CD14-positive monocyte (primary cell): Measurements from ENCODE around the gene FBXO28. TPM values are rescaled to one million over a fixed set of nuclear protein-coding genes. Genes with fewer than 3 reads are reported as not detected.

Experiments used
- DNase-seq, 3 donors: peaks; one replicate each; pipeline ENCODE4 v3.0.0-alpha.2; 2011 to 2022
- H2AFZ ChIP-seq: 2 replicates; pipeline ENCODE4 v1.6.0; 2012; ENCODE audit warnings: mild to moderate bottlenecking, low read depth, low read length, inconsistent platforms; ENCODE audit not compliant: insufficient read depth, poor library complexity, severe bottlenecking
- H3K27ac ChIP-seq, 2 donors: 1 replicate in 1 of 2; 2 replicates in 1 of 2; pipeline ENCODE4 v1.5.1; 2012 to 2013; ENCODE audit warnings: low read length in 2 of 2, control low read depth in 1 of 2, inconsistent platforms in 1 of 2, low read depth in 1 of 2, mild to moderate bottlenecking in 1 of 2
- H3K27me3 ChIP-seq, 2 donors: one replicate each; pipeline versions ENCODE4 v1.6.0 to v1.6.1; 2011 to 2013; ENCODE audit warnings: low read length in 2 of 2; ENCODE audit not compliant: control insufficient read depth in 2 of 2, insufficient read depth in 2 of 2
- H3K36me3 ChIP-seq, 2 donors: replicated peaks in 1 of 2; 1 replicate in 1 of 2; 2 replicates in 1 of 2; pipeline versions ENCODE4 v1.5.1 to v1.6.1; 2012 to 2013; ENCODE audit warnings: low read length in 2 of 2, control low read depth in 1 of 2, inconsistent platforms in 1 of 2, mild to moderate bottlenecking in 1 of 2; ENCODE audit not compliant: insufficient read depth in 2 of 2, control insufficient read depth in 1 of 2
- H3K4me1 ChIP-seq, 2 donors: 1 replicate in 1 of 2; 2 replicates in 1 of 2; pipeline versions ENCODE4 v1.5.1 to v1.6.1; 2012 to 2013; ENCODE audit warnings: low read length in 2 of 2, control low read depth in 1 of 2, inconsistent platforms in 1 of 2, mild to moderate bottlenecking in 1 of 2, moderate library complexity in 1 of 2; ENCODE audit not compliant: insufficient read depth in 2 of 2, control insufficient read depth in 1 of 2
- H3K4me2 ChIP-seq: replicated peaks from 2 replicates; pipeline ENCODE3; 2012; ENCODE audit warnings: low read length, moderate library complexity, mild to moderate bottlenecking; ENCODE audit not compliant: poor library complexity, severe bottlenecking; ENCODE audit errors: extremely low read depth
- H3K4me3 ChIP-seq, 3 experiments: fragments of 200-600 bp in 1 of 3; sonication (generic) in 1 of 3; replicated peaks in 1 of 3; 1 replicate in 2 of 3; 2 replicates in 1 of 3; pipeline ENCODE4 v1.5.1; 2011 to 2013; ENCODE audit warnings: low read length in 3 of 3, mild to moderate bottlenecking in 3 of 3, control low read depth in 2 of 3, low read depth in 2 of 3, inconsistent platforms in 1 of 3, moderate library complexity in 1 of 3
- H3K79me2 ChIP-seq: 2 replicates; pipeline ENCODE4 v1.6.0; 2012; ENCODE audit warnings: mild to moderate bottlenecking, control low read depth, inconsistent platforms, low read length, moderate library complexity; ENCODE audit not compliant: insufficient read depth
- H3K9ac ChIP-seq: 2 replicates; pipeline ENCODE4 v1.6.0; 2017; ENCODE audit warnings: low read length, mild to moderate bottlenecking; ENCODE audit not compliant: insufficient read depth, poor library complexity, severe bottlenecking
- H3K9me3 ChIP-seq, 2 donors: replicated peaks in 1 of 2; 1 replicate in 1 of 2; 2 replicates in 1 of 2; pipeline versions ENCODE4 v1.5.1 to v1.6.1; 2012 to 2013; ENCODE audit warnings: low read length in 2 of 2, control low read depth in 1 of 2; ENCODE audit not compliant: control insufficient read depth in 1 of 2, insufficient read depth in 1 of 2
- H4K20me1 ChIP-seq: 2 replicates; pipeline ENCODE4 v1.6.0; 2012; ENCODE audit warnings: mild to moderate bottlenecking, low read length, control low read depth, moderate library complexity; ENCODE audit not compliant: insufficient read depth
- H3K27ac Mint-ChIP-seq, 7 donors: one replicate each; pipeline ENCODE4 v1.8.0; 2020; ENCODE audit warnings: mild to moderate bottlenecking in 7 of 7, mixed read lengths in 7 of 7, moderate library complexity in 6 of 7, inconsistent platforms in 2 of 7
- H3K27me3 Mint-ChIP-seq, 3 donors: one replicate each; pipeline ENCODE4 v1.8.0; 2021 to 2022; ENCODE audit warnings: low read depth in 3 of 3, mild to moderate bottlenecking in 3 of 3, mixed read lengths in 3 of 3, moderate library complexity in 3 of 3, inconsistent platforms in 1 of 3
- H3K36me3 Mint-ChIP-seq, 2 donors: one replicate each; pipeline ENCODE4 v1.8.0; 2020; ENCODE audit warnings: mixed read lengths in 2 of 2, inconsistent platforms in 1 of 2, mild to moderate bottlenecking in 1 of 2
- H3K4me1 Mint-ChIP-seq: one replicate; pipeline ENCODE4 v1.8.0; 2020; ENCODE audit warnings: mild to moderate bottlenecking, mixed read lengths
- H3K4me3 Mint-ChIP-seq, 2 donors: one replicate each; pipeline ENCODE4 v1.8.0; 2020; ENCODE audit warnings: mild to moderate bottlenecking in 2 of 2, mixed read lengths in 2 of 2, moderate library complexity in 1 of 2
- H3K9me3 Mint-ChIP-seq, 7 donors: one replicate each; pipeline ENCODE4 v1.8.0; 2020 to 2022; ENCODE audit warnings: mixed read lengths in 7 of 7, mild to moderate bottlenecking in 6 of 7, moderate library complexity in 6 of 7, inconsistent platforms in 2 of 7
- WGBS: methylation state at CpG from one replicate; pipeline ENCODE4 v1.1.5; 2013; ENCODE audit warnings: missing lambda C conversion rate; ENCODE audit not compliant: insufficient coverage; 5-methylcytosine and 5-hydroxymethylcytosine counted together
- intact Hi-C, 2 donors: fragments of 100-400 bp; cut with micrococcal nuclease; formaldehyde crosslinking; loops; one replicate each; pipeline versions ENCODE4 v1.15.0 to v1.15.1; 2023
- polyA plus RNA-seq, 3 donors: library from polyadenylated mRNA; depleted of rRNA in 1 of 3; unstranded in 2 of 3; stranded (reverse) in 1 of 3; fragments of 300-500 nt in 2 of 3; fragments of >200 nt in 1 of 3; fragmentation: Illumina TruSeq in 2 of 3; gene quantifications; 1 replicate in 2 of 3; 2 replicates in 1 of 3; pipeline ENCODE4 v1.2.3, GENCODE V29; 2012 to 2021
- TF ChIP-seq, protein P1 (sequence below): fragments of 200-600 bp; IDR thresholded peaks from one replicate; pipeline ENCODE4 v1.8.0; 2022; ENCODE audit warnings: antibody characterized with exemption, mild to moderate bottlenecking

FBXO28 gene
- polyA plus RNA-seq, 3 donors: 12.9 to 15.8 (median 13.0) TPM

GRCh38 chr1:224173523-224173922 is 59.6 kb downstream of the FBXO28 start:
- WGBS: no CpG with 5 or more reads among the region's 5 CpGs
- no peak overlapping the region for H3K27ac Mint-ChIP-seq
- DNase-seq: no peak
- intact Hi-C loops: loop anchor here in 1 of 2 donors (5.0 kb wide), 1 partner anchor 34 kb away; no protein-coding TSS in a partner anchor
- Histone ChIP-seq H3K79me2 (no peaks in the 10 kb centered on the region), H3K9ac (no peak overlapping the region), H3K27me3 (no peaks in the 10 kb centered on the region), H4K20me1 (no peaks in the 10 kb centered on the region), H3K4me1 (peaks cover 31 to 36% of the 10 kb centered on the region in 2 donors), H3K4me3 (no peak overlapping the region), H3K27ac (no peak overlapping the region), H3K4me2 (no peak overlapping the region), H3K9me3 (no peaks in the 10 kb centered on the region), H2AFZ (no peak overlapping the region), H3K36me3 (no peaks in the 10 kb centered on the region)
- peaks cover 0 to 4% (median 2%) of the 10 kb centered on the region in 7 donors for H3K9me3 Mint-ChIP-seq
- H3K27me3 Mint-ChIP-seq: peaks cover 5 to 10% (median 6%) of the 10 kb centered on the region in 3 donors
- H3K4me1 Mint-ChIP-seq: peaks cover 39% of the 10 kb centered on the region
- H3K36me3 Mint-ChIP-seq: no peaks in the 10 kb centered on the region
- no peak overlapping the region for H3K4me3 Mint-ChIP-seq
- TF ChIP-seq, protein P1, sequence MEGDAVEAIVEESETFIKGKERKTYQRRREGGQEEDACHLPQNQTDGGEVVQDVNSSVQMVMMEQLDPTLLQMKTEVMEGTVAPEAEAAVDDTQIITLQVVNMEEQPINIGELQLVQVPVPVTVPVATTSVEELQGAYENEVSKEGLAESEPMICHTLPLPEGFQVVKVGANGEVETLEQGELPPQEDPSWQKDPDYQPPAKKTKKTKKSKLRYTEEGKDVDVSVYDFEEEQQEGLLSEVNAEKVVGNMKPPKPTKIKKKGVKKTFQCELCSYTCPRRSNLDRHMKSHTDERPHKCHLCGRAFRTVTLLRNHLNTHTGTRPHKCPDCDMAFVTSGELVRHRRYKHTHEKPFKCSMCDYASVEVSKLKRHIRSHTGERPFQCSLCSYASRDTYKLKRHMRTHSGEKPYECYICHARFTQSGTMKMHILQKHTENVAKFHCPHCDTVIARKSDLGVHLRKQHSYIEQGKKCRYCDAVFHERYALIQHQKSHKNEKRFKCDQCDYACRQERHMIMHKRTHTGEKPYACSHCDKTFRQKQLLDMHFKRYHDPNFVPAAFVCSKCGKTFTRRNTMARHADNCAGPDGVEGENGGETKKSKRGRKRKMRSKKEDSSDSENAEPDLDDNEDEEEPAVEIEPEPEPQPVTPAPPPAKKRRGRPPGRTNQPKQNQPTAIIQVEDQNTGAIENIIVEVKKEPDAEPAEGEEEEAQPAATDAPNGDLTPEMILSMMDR: no peak

DNA sequence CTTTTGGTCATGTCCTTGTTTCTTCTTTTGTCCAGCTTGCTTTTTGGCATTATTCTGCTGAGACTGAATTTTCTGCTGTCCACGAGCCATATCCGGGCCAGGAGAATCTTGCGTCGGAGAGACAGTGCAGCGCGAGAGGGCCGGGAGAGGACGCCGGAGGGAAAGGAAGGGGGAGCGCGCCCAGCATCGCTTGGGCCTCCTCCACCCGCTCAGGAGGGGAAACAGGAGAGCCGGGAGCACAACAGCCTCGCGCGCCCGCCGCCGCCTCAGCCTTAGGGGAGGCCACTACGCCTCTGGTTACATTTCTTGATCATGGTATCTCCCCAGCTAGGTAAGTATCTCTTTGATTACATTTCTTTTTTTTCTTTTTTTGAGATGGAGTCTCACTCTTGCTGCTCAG is 61.7 kb downstream of the FBXO28 start:
- TF ChIP-seq, protein P1: no peak
- Mint-ChIP-seq H3K27ac (no peak overlapping the region), H3K27me3 (peaks cover 5 to 10% (median 6%) of the 10 kb centered on the region in 3 donors), H3K4me3 (peak overlapping the region; percentile 2 to 80), H3K36me3 (no peaks in the 10 kb centered on the region), H3K4me1 (peaks cover 19% of the 10 kb centered on the region), H3K9me3 (peaks cover 0 to 4% (median 2%) of the 10 kb centered on the region in 7 donors)
- peak overlapping the region; percentile 36 for H3K4me2 ChIP-seq
- H3K9ac ChIP-seq: no peak overlapping the region
- peak in 1 of 3 donors; percentile 9 for DNase-seq
- H3K27me3 ChIP-seq: no peaks in the 10 kb centered on the region
- H4K20me1 ChIP-seq: no peaks in the 10 kb centered on the region
- intact Hi-C loops: no loop called here
- no peak overlapping the region for H3K27ac ChIP-seq
- H3K4me1 ChIP-seq: peaks cover 10 to 15% of the 10 kb centered on the region in 2 donors
- H3K4me3 ChIP-seq: peak overlapping the region in 1 of 3 experiments; percentile 4
- H3K79me2 ChIP-seq: no peaks in the 10 kb centered on the region
- H3K36me3 ChIP-seq: no peaks in the 10 kb centered on the region
- WGBS: 0% methylated on average over 20 of the region's 21 CpGs
- H3K9me3 ChIP-seq: no peaks in the 10 kb centered on the region
- peak overlapping the region; percentile 67 for H2AFZ ChIP-seq
